K562 (cell line): ENCODE measurements around the gene PRUNE1. TPM values are rescaled to one million over a fixed set of nuclear protein-coding genes. Genes with fewer than 3 reads are reported as not detected.

Source experiments
- ATAC-seq: fragments of 200-7000 bp; cut with Tn5 transposase; 3 replicates; pipeline ENCODE4 v1.9.1; 2020; ENCODE audit warnings: moderate library complexity
- BruUV-seq: library from RNA; stranded (reverse); fragments of 400-500 nt; replicated peaks from 2 replicates; lab custom pipeline; 2021; lab: Mats Ljungman, UMichigan
- CTCF ChIA-PET: fragments of 300-600 bp; formaldehyde crosslinking; extraction: SDS; loops from one replicate; lab custom pipeline; 2021; ENCODE audit warnings: low intra/inter-chr PET ratio; lab: Yijun Ruan, JAX
- POLR2A ChIA-PET: fragments of 300-600, 350-650 bp; sonication (Branson Sonifier 250); formaldehyde crosslinking; extraction: SDS; loops from one replicate; lab custom pipeline; 2021; ENCODE audit warnings: antibody characterized with exemption, inconsistent platforms; lab: Yijun Ruan, JAX
- DNase-seq, 4 experiments: peaks; one replicate each; pipeline versions ENCODE4 v3.0.0 to v3.0.0-alpha.2; 2011 to 2018; ENCODE audit warnings: low spot score in 3 of 4, mixed read lengths in 3 of 4; ENCODE audit errors: extremely low read depth in 1 of 4
- FAIRE-seq: peaks from 2 replicates; lab custom pipeline; 2011; peaks lifted over from hg19 to GRCh38; lab: Jason Lieb, UNC
- H2AFZ ChIP-seq: 2 replicates; pipeline ENCODE4 v1.6.0; 2011; ENCODE audit warnings: low read depth, low read length, control low read depth, inconsistent platforms
- H3K27ac ChIP-seq: fragments of 200-600 bp; 3 replicates; pipeline ENCODE4 v1.8.0; 2011; ENCODE audit warnings: low read depth, mild to moderate bottlenecking, control low read depth, inconsistent platforms, low read length, moderate library complexity, mixed read lengths; ENCODE audit errors: extremely low read depth
- H3K27me3 ChIP-seq, 2 experiments: fragments of 300-600 bp in 1 of 2; 2 replicates in 1 of 2; 3 replicates in 1 of 2; pipeline versions ENCODE4 v1.6.0 to v1.8.0; 2011; ENCODE audit warnings: inconsistent platforms in 2 of 2, low read length in 2 of 2, mild to moderate bottlenecking in 1 of 2, mixed read lengths in 1 of 2, moderate library complexity in 1 of 2; ENCODE audit not compliant: control insufficient read depth in 2 of 2, insufficient read depth in 2 of 2
- H3K36me3 ChIP-seq: fragments of 300-600 bp; 3 replicates; pipeline ENCODE4 v1.8.0; 2011; ENCODE audit warnings: mild to moderate bottlenecking, low read length, inconsistent platforms; ENCODE audit not compliant: control insufficient read depth, insufficient read depth
- H3K4me1 ChIP-seq, 2 experiments: fragments of 200-600 bp in 1 of 2; replicated peaks in 1 of 2; 2 replicates in 1 of 2; 3 replicates in 1 of 2; pipeline versions ENCODE4 v1.5.1 to v1.8.0; 2011; ENCODE audit warnings: inconsistent platforms in 2 of 2, low read length in 2 of 2, mild to moderate bottlenecking in 1 of 2, mixed read lengths in 1 of 2, moderate library complexity in 1 of 2; ENCODE audit not compliant: control insufficient read depth in 2 of 2, insufficient read depth in 2 of 2
- H3K4me2 ChIP-seq: 2 replicates; pipeline ENCODE4 v1.6.1; 2011; ENCODE audit warnings: low read length, control low read depth, inconsistent platforms, mixed read lengths; ENCODE audit not compliant: insufficient read depth
- H3K4me3 ChIP-seq: fragments of 200-600 bp; sonication (generic), shearing (Covaris generic); 2 replicates; pipeline ENCODE4 v1.5.1; 2016; ENCODE audit warnings: control low read depth, inconsistent platforms
- H3K79me2 ChIP-seq: fragments of 200-600 bp; 3 replicates; pipeline ENCODE4 v1.8.0; 2011; ENCODE audit warnings: low read length, inconsistent platforms; ENCODE audit not compliant: control insufficient read depth, insufficient read depth
- H3K9ac ChIP-seq, 2 experiments: 2 replicates each; pipeline versions ENCODE4 v1.6.0 to v1.6.1; 2011; ENCODE audit warnings: low read depth in 2 of 2, low read length in 2 of 2, control low read depth in 1 of 2, inconsistent platforms in 1 of 2, mild to moderate bottlenecking in 1 of 2, mixed read lengths in 1 of 2; ENCODE audit not compliant: insufficient read depth in 1 of 2
- H3K9me1 ChIP-seq: one replicate; pipeline ENCODE4 v1.6.0; 2011; ENCODE audit warnings: inconsistent platforms, mild to moderate bottlenecking, low read length, moderate library complexity; ENCODE audit not compliant: control insufficient read depth, insufficient read depth
- H3K9me3 ChIP-seq: replicated peaks from 2 replicates; pipeline ENCODE4 v1.5.1; 2011; ENCODE audit warnings: low read depth, low read length, inconsistent platforms; ENCODE audit not compliant: control insufficient read depth, insufficient read depth
- H4K20me1 ChIP-seq: replicated peaks from 2 replicates; pipeline ENCODE4 v1.6.1; 2011; ENCODE audit warnings: low read length, inconsistent platforms, mixed read lengths; ENCODE audit not compliant: control insufficient read depth, insufficient read depth
- ATF1 ChIP-seq, 2 experiments: fragments of 450-650 bp in 1 of 2; IDR thresholded peaks; 2 replicates each; pipeline ENCODE4 v1.6.1; 2016; ENCODE audit warnings: missing compliant biosample characterization in 1 of 2, missing genetic modification characterization in 1 of 2
- CBFA2T2 ChIP-seq: fragments of 450-650 bp; conservative IDR thresholded peaks from 2 replicates; pipeline ENCODE4 v1.6.1; 2017; ENCODE audit warnings: mild to moderate bottlenecking
- GATA2 ChIP-seq: sonication (generic); formaldehyde crosslinking; IDR thresholded peaks from 2 replicates; pipeline ENCODE4 v1.4.0; 2020; ENCODE audit warnings: mild to moderate bottlenecking, missing genetic modification reagents
- IRF9 ChIP-seq: fragments of 450-650 bp; IDR thresholded peaks from 2 replicates; pipeline ENCODE4 v1.6.1; 2016; ENCODE audit warnings: missing biosample characterization, missing genetic modification characterization
- KLF1 ChIP-seq: fragments of 450-650 bp; IDR thresholded peaks from 2 replicates; pipeline ENCODE4 v1.6.1; 2016; ENCODE audit warnings: missing genetic modification characterization, missing compliant biosample characterization
- LCOR ChIP-seq: sonication (generic); formaldehyde crosslinking; IDR thresholded peaks from 2 replicates; pipeline ENCODE4 v1.8.0; 2022; ENCODE audit warnings: mild to moderate bottlenecking, missing genetic modification reagents
- NCOR1 ChIP-seq: fragments of 450-650 bp; IDR thresholded peaks from 2 replicates; pipeline ENCODE4 v1.6.1; 2016; ENCODE audit warnings: mild to moderate bottlenecking, moderate library complexity
- POLR2AphosphoS2 ChIP-seq: IDR thresholded peaks from 2 replicates; pipeline ENCODE4 v1.6.1; 2012; ENCODE audit warnings: low read length, improper control_type of control experiment
- SMARCE1 ChIP-seq: fragments of 450-650 bp; IDR thresholded peaks from 2 replicates; pipeline ENCODE4 v1.7.1; 2016; ENCODE audit warnings: mild to moderate bottlenecking
- TCF3 ChIP-seq: sonication (generic); formaldehyde crosslinking; IDR thresholded peaks from 2 replicates; pipeline ENCODE4 v1.4.0; 2020; ENCODE audit warnings: mild to moderate bottlenecking, missing genetic modification reagents
- USF1 ChIP-seq: sonication (generic); formaldehyde crosslinking; IDR thresholded peaks from 2 replicates; pipeline ENCODE4 v1.9.0; 2022; ENCODE audit warnings: mild to moderate bottlenecking, missing genetic modification reagents
- ZFPM2 ChIP-seq: fragments of 250-450 bp; sonication (Bioruptor Pico); IDR thresholded peaks from 2 replicates; pipeline ENCODE4 v1.5.1; 2022; ENCODE audit warnings: mild to moderate bottlenecking
- ZNF174 ChIP-seq: fragments of 250-450 bp; sonication (Bioruptor Pico); IDR thresholded peaks from 2 replicates; pipeline ENCODE4 v1.4.0; 2020; ENCODE audit warnings: mild to moderate bottlenecking
- ZNF830 ChIP-seq: fragments of 250-450 bp; sonication (Bioruptor Pico); IDR thresholded peaks from 2 replicates; pipeline ENCODE4 v1.5.0; 2021; ENCODE audit warnings: mild to moderate bottlenecking
- ZSCAN32 ChIP-seq: fragments of 450-650 bp; formaldehyde crosslinking; IDR thresholded peaks from 2 replicates; pipeline ENCODE4 v1.4.0; 2020; ENCODE audit warnings: mild to moderate bottlenecking, moderate library complexity
- WGBS: fragments of 100-300 bp; shearing (Covaris generic); methylation state at CpG from one replicate; pipeline ENCODE4 v1.1.6; 2016; ENCODE audit warnings: low coverage, mixed read lengths; ENCODE audit not compliant: insufficient coverage; ENCODE audit errors: missing lambda C conversion rate; 5-methylcytosine and 5-hydroxymethylcytosine counted together
- in situ Hi-C: fragments of 300-500 bp; cut with MboI; formaldehyde crosslinking; loops from 4 replicates; pipeline ENCODE4 v1.15.0; 2018; ENCODE audit warnings: inconsistent platforms, mixed read lengths
- intact Hi-C: fragments of 100-400 bp; cut with micrococcal nuclease; formaldehyde crosslinking; loops from 2 replicates; pipeline ENCODE4 v1.14.2; 2022
- polyA plus RNA-seq, 8 experiments: library from polyadenylated mRNA; depleted of rRNA in 4 of 8; stranded (reverse) in 5 of 8; unstranded in 3 of 8; fragments of >200 nt; fragmentation: Nextera tagmentation in 2 of 8; fragmentation: Illumina TruSeq in 1 of 8; extraction: Ambion mirVana in 2 of 8; extraction: Trizol in 1 of 8; gene quantifications; 2 replicates each; pipeline versions ENCODE4 v1.2.1 to v1.2.3, GENCODE V29; 2011 to 2014; ENCODE audit warnings: inconsistent platforms in 1 of 8, missing spikeins in 1 of 8
- total RNA-seq, 7 experiments: library from RNA; depleted of rRNA in 6 of 7; stranded (reverse); fragments of >200 nt in 6 of 7; fragmentation: Illumina TruSeq in 2 of 7; extraction: Trizol in 2 of 7; gene quantifications; 2 replicates each; pipeline versions ENCODE4 v1.2.1 to v1.2.3, GENCODE V29; 2011 to 2021; ENCODE audit warnings: low replicate concordance in 1 of 7
- TF ChIP-seq, protein P1 (sequence below): fragments of 250-450 bp; sonication (Bioruptor Pico); IDR thresholded peaks from 2 replicates; pipeline ENCODE4 v1.5.0; 2021; ENCODE audit warnings: mild to moderate bottlenecking, moderate library complexity
- TF ChIP-seq, protein P2 (sequence below): fragments of 450-650 bp; IDR thresholded peaks from 2 replicates; pipeline ENCODE4 v1.6.1; 2016

PRUNE1 gene
- total and polyA plus RNA-seq, 9 of the 15 experiments (the other 6 are each of a cell fraction or from before 2014, with no cell fraction given), result 16.7 to 48.3 (median 26.2) TPM

DNA sequence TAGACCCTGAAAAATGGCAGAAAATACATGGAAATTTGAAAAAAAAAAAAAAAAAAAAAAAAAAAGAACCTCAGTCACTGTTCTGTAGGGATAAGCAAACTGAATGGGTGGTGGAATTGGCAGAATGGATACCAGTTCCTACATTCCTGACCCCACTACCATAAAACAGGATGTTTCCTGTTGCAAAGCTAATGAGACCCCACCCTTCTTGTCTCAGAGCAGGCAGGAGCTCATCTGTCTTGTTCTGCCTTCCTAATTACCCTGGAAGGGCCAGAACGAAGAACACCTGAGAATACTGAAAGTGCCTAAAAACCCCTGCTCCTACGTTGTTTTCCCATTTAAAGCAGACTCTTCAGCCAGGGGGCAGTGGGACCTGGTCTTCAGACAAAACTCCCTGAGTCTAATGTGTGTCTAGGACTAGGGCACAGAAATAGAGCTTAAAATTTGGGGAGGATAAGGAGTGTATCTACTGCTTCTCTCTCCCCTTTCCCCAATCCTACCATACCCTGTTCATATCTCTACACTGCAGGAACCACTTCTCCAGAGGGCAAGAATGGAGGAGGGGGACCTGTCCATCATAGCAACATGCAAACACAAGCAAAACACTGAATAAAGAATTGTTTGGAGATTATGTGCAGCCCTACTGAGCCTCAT lies 43.2 kb downstream of the PRUNE1 start:
- no peak overlapping the region for H2AFZ ChIP-seq
- H3K79me2 ChIP-seq, result peaks cover 45% of the 10 kb centered on the region
- H3K4me1 ChIP-seq, result peaks cover 35 to 48% of the 10 kb centered on the region in 2 experiments
- intact Hi-C loops (no loop called here), in situ Hi-C loops (no loop called here)
- no peaks in the 10 kb centered on the region for H3K9me3 ChIP-seq
- H3K4me3 ChIP-seq, result no peak overlapping the region
- H3K4me2 ChIP-seq, result peak overlapping the region; percentile 7; the same call in 1 of the 2 replicates
- no TSS peak for BruUV-seq
- peaks cover 67% of the 10 kb centered on the region for H3K36me3 ChIP-seq
- ChIA-PET CTCF (no interaction called here), POLR2A (interaction anchor here (0.5 to 1.7 kb wide), 11 partner anchors 9 to 232 kb away, joined by 3 to 10 read pairs (median 4); partner anchors contain the start of genes MINDY1, MLLT11 and TNFAIP8L2)
- no peaks in the 10 kb centered on the region for H3K27me3 ChIP-seq
- peak overlapping the region in 1 of 2 experiments; percentile 1; a peak in 1 of 4 replicates for H3K9ac ChIP-seq
- FAIRE-seq (no peak), DNase-seq (peak in 2 of 4 experiments; percentile 66 to 69), ATAC-seq (peak; percentile 21)
- 0 out of 2 replicates have a peak, but pooled peaks cover 3% of the 10 kb centered on the region for H4K20me1 ChIP-seq
- peak overlapping the region; percentile 59 for H3K27ac ChIP-seq
- 42% methylated on average over 2 of the region's 2 CpGs for WGBS
- peaks cover 2% of the 10 kb centered on the region for H3K9me1 ChIP-seq
- 0 out of 2 replicates have a peak, but pooled peaks have one; percentile 37 for TF ChIP-seq GATA2 (CRISPR knock-in tag)
- TF ChIP-seq ZSCAN32 (CRISPR knock-in tag), result 0 out of 2 replicates have a peak, but pooled peaks have one; percentile 25
- no peak for TF ChIP-seq ZFPM2 (CRISPR knock-in tag)
- TF ChIP-seq NCOR1, result peak; percentile 65
- TF ChIP-seq CBFA2T2, result peak; percentile 41; the same call in 1 of the 2 replicates
- 0 out of 2 replicates have a peak, but pooled peaks have one; percentile 33 for TF ChIP-seq ZNF830 (CRISPR knock-in tag)
- TF ChIP-seq, protein P1, sequence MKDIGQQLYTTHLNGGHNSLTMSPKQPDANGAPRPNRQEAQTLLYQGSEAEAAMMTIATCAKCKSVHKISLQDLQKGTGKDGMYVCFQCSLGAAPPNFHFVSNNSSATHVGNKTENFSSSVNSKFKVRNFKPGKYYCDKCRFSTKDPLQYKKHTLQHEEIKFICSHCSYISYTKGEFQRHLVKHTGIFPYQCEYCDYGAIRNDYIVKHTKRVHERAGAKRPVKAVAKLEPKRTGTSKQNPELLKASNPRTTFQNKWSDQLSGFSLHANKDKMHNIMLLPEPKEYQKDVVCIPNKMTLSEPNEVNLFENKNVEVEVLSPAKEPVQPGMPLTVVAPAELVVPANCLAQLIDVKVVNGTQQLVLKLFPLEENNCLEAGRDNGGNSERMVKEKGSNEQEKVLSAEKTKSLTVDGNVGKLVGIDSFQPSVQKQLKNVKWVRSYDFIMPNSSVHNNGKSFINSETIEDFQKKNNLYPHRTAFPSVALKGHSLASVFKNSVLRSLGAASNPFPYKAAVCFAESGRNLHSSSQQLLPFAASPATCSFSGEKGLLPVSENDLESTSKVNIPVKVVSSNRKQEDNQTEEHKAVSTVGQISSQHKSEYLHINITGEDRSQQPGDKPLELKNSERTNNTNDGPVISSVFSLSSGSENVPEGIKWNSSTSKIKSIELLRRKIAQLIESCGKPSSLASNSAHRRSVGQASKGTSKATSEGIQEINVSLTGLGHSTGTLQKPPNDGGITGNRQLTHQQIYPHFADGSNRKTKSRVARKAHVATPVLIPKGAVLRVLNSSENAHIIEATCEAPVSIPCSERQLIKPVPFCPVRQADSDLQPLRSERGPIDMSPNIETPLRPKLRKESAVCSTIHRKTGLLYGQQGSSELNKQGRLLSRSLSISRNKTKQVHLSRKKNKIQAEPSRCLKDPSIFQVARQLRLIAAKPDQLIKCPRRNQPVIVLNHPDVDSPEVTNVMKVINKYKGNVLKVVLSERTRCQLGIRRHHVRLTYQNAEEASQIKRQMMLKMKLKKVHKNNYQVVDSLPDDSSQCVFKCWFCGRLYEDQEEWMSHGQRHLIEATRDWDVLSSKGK, result no peak
- 0 out of 2 replicates have a peak, but pooled peaks have one; percentile 17 for TF ChIP-seq SMARCE1
- TF ChIP-seq ATF1 (CRISPR knock-in tag; IDR thresholded peaks at IDR 0.05), result no peak
- TF ChIP-seq ATF1 (tag; IDR thresholded peaks at IDR 0.05), result no peak
- TF ChIP-seq KLF1 (tag), result no peak
- TF ChIP-seq IRF9 (tag), result no peak
- TF ChIP-seq TCF3, result peak; percentile 64
- TF ChIP-seq, protein P2, sequence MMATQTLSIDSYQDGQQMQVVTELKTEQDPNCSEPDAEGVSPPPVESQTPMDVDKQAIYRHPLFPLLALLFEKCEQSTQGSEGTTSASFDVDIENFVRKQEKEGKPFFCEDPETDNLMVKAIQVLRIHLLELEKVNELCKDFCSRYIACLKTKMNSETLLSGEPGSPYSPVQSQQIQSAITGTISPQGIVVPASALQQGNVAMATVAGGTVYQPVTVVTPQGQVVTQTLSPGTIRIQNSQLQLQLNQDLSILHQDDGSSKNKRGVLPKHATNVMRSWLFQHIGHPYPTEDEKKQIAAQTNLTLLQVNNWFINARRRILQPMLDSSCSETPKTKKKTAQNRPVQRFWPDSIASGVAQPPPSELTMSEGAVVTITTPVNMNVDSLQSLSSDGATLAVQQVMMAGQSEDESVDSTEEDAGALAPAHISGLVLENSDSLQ, result peak; percentile 86
- no peak for TF ChIP-seq USF1
- TF ChIP-seq ZNF174 (CRISPR knock-in tag), result no peak
- no peak for TF ChIP-seq LCOR (CRISPR knock-in tag)
- TF ChIP-seq POLR2AphosphoS2, result peak; percentile 73; the same call in 1 of the 2 replicates
